RPMI8226 (cell line): ENCODE results near the gene C6orf136.
"Not testable (repeated sequence)": the region's sequence is repeated elsewhere in the genome, so short reads cannot be mapped to it uniquely, and the experiment has no call there.

Experiments
- DNase-seq: peaks from one replicate; pipeline ENCODE4 v3.0.0-alpha.2; 2015

C6orf136 gene

DNA sequence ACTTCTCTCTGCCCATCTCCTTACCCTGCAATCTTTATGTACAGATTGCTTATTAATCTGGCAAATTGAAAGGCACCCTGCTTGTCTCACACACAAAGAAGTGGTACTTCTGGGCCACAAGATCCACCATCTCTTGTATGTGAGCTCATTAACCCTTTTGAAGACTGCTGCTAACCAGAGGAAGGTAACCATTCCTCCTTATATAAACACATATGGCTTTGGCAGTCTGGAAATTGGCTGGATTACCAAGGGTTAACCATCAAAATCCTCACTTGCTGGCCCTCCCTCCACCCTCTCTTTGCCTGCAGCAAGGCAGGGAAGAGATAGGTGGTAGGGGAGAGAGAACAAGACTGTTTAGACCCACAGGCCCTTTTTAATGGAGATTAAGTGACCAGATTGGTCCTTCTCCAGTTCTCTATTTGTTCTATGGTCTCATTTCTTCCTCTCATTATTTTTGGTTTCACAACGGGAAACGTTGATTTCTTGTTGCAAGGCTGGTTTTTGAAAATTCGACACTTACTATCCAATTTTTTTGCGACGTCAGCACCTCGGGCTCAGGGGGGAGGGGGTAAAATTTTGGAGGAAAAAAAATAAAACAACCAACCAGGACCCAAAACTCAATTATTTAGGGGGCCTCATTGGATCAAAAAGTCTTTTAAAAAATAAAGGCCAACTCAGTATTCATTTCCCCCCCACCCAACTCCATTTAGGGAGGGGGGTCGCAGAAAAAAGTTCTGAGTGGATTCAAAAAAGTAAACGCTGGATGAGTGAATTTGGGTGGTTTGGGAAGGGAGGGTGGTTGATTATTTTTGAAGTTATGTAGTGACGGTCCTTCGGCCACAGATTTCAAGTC is 30.7 kb upstream of the C6orf136 start:
- DNase-seq: peak; percentile 47

DNA sequence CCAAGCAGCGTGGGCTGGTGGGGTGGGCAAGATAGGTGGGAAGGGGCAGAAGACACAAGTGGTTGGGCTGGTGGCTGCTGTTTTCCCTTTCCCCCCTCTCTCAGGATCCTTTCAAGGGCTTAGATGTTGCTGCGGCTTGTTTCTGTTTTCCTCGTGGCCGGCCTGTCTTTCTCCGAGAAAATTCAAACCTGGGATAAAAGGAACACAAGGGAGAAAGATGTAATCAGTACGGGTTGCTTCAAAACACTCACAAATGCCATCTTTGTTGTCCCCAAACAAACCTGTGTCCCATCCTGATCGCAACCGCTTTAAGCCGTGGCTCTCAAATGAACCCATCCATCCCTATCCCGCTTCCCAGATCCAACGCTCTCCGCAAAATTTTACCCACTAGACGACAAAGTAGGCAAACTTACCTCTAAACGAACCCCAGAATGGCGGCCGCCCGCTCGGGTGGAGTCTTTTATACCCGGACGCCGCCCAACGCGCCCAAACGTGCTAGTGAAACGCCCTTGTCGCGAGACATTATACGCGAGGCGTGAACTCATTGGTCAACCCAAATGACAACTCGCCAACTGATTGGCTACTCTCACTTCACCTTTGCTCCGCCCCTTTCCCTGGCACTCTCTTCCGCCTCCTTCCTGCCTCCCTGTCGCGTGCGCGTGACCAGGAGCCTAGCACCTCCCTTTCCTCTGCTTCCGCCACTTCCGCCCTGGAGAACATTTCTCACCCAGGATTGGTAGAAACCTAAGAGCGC is 29.9 kb upstream of the C6orf136 start, which contains the start of gene PPP1R10:
PPP1R10 (minus strand) TSS at position 433 of the 754 bp plus-strand sequence. CDS start 7,299 bp downstream, outside the sequence.
- peak; percentile 100 for DNase-seq

DNA sequence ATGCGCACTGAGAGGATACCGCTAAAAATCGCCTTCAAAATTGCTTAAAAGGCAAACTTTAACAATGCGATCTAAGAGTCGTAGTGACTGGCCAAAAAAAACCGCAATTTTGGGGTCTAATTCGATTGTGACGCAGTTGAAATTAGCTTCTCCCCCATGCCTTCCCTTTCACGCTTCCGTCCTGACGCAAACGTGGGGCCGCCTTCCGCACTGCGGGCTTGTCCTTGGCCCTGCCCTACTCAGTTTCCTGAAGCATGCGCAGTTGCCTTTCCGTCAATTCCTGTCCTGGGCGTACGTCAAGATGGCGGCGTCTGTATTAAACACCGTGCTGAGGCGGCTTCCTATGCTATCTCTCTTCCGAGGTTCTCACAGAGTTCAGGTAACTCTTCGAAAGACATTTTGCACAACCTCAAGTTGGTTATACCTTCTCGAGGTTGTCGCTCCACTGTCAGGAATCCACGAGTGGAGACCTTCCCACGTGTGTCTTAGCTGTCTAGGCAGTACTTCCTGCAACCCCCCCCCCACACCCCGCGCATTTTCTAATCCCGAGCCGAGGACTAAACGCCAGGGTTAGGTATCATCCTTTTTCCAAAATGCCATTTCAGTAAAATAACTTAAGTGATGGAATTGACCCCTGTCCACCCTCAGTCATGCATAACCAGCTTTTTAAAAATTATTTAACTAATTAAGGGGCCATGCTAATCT is 29.2 kb upstream of the C6orf136 start, which contains the start of gene MRPS18B:
MRPS18B (plus strand) TSS at position 276 of the 705 bp plus-strand sequence; CDS start at position 302, 26 bp downstream.
- DNase-seq: peak; percentile 99

DNA sequence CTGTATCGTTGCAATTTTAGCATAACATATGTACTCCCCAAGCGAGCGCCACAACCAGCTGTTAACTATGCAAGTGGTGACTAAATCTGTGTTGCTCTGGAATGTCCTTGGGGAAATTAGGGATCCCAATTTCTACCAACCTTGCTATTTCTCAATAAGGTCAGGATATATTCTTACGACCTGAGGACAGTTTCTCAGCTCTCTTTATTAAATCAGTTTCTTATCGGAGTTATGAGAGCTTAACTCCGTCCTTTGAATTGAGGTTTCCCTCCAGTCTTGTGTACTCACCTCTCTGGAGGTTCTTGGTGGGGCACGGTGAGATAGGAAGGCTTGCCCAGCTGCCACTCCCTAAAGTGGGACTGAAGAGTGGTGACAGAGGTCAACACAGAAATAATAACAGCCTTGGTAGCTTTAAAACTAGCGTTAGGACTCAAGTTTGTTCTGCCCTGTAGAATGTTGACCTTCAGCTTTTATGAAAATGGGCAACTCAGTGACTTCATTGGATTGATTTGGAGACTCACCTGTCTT is 28.6 kb upstream of the C6orf136 start:
- DNase-seq: peak; percentile 20

DNA sequence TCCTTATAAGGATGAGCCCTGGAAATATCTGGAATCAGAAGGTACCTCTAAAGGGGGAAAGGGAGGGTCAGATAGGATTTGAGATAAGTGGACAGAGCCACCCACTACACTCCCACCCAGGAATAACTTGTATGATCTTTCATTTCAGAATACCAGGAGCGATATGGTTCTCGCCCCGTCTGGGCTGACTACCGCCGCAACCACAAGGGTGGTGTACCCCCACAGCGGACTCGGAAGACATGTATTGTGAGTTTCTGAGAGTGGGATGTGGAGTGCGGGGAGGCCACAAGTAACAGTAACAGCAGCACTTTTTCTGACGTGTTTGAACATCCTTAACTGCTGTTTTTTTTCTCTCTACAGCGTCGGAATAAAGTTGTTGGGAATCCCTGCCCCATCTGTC is 27.4 kb upstream of the C6orf136 start:
- no peak for DNase-seq

DNA sequence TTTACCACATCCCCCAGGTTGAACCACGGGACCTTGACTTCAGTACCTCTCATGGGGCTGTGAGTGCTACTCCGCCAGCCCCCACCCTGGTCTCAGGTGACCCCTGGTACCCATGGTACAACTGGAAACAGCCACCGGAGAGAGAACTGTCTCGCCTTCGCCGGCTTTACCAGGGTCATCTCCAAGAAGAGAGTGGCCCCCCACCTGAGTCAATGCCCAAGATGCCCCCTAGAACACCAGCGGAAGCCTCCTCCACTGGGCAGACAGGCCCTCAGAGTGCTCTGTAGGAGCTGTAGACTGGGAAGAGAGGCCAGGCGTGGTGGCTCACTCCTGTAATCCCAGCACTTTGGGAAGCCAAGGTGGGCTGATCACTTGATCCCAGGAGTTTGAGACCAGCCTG is 21.4 kb upstream of the C6orf136 start:
- DNase-seq: no peak

DNA sequence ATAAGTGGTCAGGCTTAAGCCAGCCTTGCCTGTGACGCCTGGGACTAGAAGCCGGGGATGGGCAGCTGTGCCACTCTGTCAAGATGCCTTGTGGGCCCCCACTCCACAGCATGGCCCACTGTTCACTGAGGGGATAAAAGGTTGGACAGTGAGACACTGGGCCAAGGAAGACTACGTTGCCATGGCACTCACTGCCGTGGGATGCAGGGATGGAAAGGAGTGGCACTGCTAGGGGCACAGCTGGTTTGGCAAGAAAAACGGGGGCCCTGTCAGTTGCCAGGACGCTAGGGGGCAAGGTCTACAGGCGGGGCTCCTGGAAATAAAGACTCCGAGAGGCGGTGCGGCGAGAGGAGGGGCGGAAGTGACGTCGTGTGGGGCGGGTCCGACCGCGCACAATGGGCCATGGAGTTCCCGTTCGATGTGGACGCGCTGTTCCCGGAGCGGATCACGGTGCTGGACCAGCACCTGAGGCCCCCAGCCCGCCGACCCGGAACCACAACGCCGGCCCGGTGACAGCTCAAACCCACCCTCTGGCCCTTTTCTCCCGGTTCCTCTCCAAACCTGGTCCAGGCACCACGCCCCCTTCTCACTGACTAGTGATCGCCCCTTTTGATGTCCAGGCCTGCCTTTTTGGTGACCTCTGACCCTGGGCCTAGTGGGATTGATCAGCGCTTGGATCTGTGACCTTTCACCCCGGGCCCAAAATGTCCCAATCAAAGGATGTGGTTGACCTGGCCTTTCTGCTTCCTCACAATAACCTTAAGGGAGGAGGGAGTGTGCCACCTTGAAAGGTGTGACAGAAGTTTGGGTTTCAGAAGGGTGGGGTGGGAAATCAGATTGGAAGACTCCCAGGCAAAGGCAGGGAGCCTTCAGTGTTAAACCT is 20.2 kb upstream of the C6orf136 start, which contains the start of gene ATAT1:
ATAT1 (plus strand) TSS at position 391 of the 883 bp plus-strand sequence.
- DNase-seq: peak; percentile 89

DNA sequence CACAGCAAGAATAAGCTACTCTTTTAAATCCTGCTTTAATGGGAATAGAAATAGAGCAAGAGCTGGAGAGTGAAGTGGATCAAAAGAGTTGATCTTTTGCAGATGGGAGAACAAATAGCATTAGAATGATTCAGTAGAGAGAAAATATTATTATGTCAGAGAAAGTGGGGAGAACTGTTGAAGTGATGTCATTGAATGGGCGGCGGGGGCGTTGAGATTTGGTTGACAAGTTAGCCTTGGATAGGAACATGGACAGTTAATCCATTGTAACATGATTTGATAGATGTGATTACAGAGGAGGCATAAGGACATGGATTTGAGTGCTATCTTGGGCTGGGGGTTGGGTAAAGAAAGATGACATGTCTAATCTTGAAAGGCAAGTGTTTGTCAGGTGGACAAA is 11.1 kb upstream of the C6orf136 start:
- DNase-seq: no peak

DNA sequence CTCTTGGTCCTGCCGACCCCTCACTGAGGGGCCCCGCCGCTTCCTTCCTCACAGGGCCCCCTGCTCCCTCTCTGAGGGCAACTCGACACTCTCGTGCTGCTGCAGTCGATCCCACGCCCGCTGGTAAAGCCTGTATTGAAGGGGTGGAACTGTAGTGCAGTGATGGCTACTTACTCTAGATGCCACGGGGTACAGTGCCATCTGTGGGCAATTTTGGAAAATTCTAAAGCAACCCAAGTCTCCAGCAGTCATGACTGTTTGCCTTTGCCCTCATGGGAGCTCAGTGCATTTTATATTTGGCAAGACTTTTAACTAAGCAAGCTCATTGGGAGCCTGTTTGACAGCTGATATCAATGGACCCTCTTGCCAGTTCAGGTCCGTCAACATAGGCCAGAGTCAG is 6.5 kb upstream of the C6orf136 start:
- no peak for DNase-seq

DNA sequence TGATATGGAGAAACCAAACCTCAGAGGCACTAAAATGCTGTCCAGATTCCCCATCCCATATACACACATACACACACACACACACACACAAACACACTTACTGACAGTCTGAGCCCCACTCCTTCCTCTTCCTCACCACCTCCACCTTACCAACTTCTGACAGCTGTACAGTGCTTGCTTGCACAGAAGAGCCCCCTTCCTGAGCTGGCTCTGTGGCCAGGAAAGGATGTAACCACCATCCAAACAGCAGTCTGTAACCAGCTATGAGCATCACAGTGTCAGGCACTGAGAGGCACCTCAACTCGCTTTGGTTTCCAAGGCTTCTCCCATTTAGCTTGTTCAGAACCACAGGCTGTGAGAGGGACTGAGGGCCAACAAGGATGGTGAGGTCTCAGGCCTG is 5.9 kb upstream of the C6orf136 start:
- DNase-seq: no peak

DNA sequence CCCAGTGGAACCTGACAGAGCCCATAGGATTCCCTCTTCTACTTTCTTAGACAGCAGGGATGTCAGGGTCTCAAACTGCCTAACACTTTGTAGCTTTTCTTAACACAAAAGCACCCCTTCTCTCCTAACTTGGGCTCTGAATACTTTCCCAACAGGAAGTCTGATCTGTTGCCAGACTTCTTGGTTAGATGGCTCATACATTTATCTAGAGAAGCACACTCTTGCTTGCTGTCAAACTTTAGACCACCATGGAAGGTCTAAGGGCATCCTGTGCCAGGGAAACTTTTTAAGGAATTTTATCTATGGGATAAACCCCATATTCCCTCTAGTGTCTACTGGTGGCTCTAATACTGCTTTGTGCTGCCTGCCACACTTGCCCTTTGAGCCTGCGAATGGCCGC is 3.3 kb upstream of the C6orf136 start:
- no peak for DNase-seq

DNA sequence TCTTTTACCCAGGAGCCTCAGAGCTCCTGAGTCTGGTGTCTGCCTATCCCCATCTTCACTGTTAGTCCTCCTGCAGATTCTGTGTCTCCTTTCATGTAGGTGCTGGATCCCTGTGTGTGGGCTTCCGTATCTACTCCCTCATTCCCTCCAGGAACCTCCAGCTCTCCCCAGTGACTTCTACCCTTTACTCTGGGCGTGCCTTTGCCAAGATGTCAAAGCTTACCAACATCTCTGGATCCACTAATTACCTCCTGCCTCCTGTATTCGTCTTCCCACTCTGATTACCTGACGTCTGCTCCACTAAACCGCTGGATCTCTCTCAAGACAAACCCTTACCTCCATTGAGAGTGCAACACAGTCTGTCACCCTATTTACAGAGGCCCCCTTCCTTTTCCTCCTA is 2.2 kb upstream of the C6orf136 start:
- no peak for DNase-seq

DNA sequence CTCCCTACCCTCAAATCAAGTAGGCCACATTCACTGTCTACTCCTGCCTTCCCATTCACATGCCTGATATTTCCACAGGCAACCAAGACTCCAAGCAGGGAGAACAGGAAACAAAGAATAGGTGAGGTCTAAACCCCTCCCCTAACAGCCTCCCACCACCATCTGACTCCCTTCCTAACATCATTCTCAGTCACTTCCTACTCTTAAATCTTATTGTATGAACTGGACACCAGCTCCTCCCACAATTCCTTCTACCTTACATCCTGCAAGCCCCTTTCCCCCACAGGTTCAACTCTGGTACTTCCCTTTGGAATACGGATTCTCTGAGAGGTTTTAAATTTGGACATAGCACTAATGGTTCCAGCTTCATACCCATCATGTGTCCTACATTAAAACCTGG is 944 bp upstream of the C6orf136 start:
- no peak for DNase-seq

DNA sequence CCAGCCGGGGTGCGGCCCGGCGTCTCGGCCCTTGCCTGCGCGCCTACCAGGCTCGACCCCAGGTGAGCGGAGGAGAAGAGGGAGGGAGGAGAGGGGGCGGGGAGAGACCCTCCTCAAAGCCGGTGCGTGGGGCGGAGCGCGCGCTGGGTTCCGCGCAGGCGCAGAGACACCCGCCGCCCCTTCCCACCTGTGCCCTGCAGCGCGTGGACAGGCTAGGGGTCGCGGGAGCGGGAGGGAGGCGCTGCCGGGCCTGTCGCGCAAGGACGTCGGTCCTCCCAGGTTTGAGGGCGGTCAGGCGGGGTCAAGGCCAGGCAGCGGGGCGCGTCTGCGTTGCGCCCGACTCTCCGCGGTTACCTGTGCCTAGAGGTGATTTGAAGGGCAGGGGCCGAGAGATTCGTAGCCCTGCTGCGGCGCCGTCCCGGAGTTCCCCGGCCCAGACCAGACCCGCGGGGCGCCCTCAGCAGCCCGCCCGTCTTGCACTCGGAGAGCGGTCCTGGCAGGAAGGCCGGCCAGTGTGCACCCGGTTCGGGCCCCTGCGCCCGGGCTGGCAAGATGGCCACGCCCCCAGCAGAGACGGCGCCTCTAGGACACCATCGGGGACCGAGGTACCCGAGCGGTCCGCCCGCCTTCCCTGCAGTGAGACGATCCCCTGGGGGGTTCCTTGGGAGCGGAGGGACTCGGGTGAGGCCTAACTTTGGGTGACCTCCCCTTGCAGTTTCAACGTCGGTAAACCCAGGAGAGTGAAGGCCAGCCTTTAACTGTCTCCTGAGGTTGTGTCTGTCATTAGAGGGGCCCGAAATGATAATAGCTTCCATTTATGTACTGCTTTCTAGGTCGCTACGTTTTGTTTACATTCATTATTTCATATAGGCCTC is 546 bp downstream of the C6orf136 start:
- peak; percentile 89 for DNase-seq

DNA sequence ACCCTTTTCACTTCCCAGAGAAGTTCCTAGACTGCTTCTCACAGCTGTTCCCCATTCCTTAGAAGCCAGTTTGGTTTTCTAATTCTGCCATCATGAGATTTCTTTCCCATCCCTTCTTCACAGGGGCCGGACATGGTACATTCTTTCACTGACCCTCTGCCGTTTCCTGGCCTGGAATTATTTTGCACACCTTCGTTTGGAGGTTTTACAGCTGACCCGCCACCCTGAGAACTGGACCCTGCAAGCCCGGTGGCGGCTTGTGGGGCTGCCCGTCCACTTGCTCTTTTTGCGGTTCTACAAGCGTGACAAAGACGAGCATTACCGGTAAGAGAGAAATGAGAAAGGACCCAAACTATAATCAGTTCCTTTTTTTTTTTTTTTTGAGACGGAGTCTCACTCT is 4.2 kb downstream of the C6orf136 start:
- no peak for DNase-seq

DNA sequence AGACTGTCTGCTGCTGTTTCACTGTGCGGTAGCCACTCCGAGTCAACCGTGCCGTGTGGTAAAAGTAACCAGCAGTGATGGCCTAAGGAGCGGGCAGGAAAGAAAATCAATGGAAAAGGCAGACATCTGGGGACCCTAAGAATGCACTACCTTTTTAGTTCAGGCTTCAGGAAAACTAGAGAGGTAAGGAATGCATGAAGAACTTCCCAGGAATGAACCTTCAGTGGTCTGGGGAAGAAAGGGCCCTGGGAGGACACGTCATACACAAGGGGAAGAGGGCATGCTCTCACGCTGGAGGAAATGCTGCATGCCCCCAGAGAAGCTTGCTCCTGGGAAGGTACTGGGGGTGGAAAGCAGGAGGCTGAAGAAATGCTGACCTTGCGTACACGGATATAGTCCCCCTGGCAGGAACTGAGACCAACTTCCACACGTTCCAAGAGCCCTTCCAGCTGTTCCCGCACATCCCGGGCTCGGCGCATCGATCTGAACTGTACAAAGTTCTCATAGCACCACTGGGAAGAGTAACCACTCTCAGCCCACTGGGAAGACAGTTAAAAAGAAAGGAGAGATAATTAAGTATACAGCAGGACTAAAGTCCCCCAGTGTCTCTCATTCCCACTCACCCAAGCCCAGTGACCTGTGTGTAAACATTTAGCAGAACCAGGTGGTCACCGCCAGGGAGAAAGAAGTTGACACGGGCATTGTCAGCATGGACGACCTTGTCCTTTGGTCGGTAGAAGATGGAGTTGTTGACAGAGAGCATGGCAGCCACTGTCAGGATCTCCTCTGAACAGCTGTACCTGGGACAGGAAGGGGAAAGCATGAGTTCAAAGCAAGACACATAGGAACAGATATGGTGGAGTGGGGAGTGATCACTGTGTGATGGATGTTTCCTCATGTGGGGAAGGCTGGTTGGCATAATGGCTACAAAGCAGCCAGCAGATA is 8.1 kb downstream of the C6orf136 start:
- DNase-seq: no peak

DNA sequence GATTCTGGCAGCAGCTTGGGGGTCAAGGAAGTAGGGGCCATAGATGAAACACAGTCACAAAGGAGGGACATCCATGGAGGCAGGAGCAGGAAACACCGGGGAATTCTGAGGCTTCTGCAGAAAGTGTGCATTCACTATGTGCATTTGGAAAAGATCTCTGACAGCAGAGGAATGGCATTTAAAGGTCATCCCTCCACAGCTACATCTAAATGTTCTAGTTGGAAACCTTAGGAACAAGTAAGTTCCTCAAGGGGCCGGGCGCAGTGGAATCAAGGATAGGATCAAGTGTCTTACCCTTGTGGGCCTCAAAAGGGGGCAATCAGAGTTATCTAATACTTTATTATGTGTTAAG is 8.8 kb downstream of the C6orf136 start:
- DNase-seq: no peak

DNA sequence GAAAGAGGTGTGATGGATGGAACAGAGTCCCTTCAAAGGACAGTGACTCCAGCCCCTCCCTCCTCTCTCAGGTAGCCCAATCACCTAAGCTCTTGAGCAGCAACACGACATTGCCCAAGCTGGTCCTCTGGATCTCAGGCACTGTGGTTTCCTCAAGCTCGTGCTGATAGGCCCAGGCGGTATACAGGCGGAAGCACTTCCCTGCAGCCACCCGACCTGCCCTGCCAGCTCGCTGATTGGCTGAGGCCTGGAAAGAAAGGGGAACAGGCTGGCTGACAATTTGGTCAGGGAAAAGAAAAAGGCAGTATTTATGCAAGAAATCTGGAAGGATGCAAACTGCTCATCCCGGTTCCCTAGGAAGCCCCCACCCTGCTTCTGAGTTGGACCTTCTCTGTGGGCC is 9.6 kb downstream of the C6orf136 start:
- no peak for DNase-seq

DNA sequence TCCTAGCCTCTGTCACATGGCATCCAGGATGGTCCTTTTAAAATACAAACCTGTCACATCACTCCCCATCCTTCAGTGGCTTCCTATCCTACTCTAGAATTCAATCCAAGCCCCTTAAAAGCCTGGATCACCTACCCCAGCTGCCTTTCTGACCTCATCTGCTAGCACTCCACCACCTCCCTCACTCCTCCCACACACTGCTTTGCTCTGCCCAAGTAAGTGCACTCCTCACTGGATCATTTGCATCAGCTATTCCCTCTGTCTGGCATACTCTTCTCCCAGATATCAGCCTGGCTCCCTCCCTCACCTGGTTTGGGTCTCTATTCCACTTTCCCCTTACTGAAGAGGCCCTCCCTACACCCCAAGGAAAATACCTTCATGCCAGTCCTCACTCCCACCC is 10.5 kb downstream of the C6orf136 start:
- DNase-seq: no peak

DNA sequence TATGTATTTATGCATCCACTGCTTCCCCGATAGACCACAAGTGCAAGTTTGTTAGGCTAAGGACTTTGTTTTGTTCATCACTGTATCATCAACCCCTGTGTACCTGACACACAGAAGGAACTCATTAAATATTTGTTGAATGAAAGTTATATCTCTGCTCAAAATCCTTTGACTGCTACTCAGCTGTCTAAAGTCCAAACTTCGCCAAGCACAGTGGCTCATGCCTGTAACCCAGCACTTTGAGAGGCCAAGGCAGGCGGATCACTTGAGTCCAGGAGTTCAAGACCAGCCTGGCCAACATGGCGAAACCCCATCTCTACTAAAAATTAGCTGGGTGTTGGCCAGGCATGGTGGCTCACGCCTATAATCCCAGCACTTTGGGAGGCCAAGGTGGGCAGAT is 11.0 kb downstream of the C6orf136 start:
- not testable (repeated sequence) for DNase-seq
